HEK293 (cell line): ENCODE results near the gene CD79A.

Experiments
- BCL6B ChIP-seq: fragments of 450-650 bp; formaldehyde crosslinking; IDR thresholded peaks from 2 replicates; pipeline ENCODE4 v1.5.1; 2017; ENCODE audit warnings: missing biosample characterization, missing genetic modification characterization
- GLI2 ChIP-seq: fragments of 450-650 bp; formaldehyde crosslinking; IDR thresholded peaks from 2 replicates; pipeline ENCODE4; 2017; ENCODE audit warnings: missing biosample characterization, missing genetic modification characterization, low read depth, borderline replicate concordance
- HIC1 ChIP-seq: fragments of 450-650 bp; formaldehyde crosslinking; IDR thresholded peaks from 2 replicates; pipeline ENCODE4 v1.5.1; 2016; ENCODE audit warnings: missing biosample characterization, missing genetic modification characterization
- KLF17 ChIP-seq: fragments of 450-650 bp; formaldehyde crosslinking; IDR thresholded peaks from 2 replicates; pipeline ENCODE4 v1.5.1; 2016; ENCODE audit warnings: missing biosample characterization, missing genetic modification characterization
- KLF9 ChIP-seq: fragments of 450-650 bp; formaldehyde crosslinking; IDR thresholded peaks from 2 replicates; pipeline ENCODE4 v1.5.1; 2016; ENCODE audit warnings: missing biosample characterization, missing genetic modification characterization, low read depth
- MYNN ChIP-seq: fragments of 450-650 bp; formaldehyde crosslinking; IDR thresholded peaks from 2 replicates; pipeline ENCODE4 v1.5.1; 2016; ENCODE audit warnings: missing biosample characterization, missing genetic modification characterization, borderline replicate concordance
- SP7 ChIP-seq: fragments of 450-650 bp; formaldehyde crosslinking; IDR thresholded peaks from 2 replicates; pipeline ENCODE4 v1.5.1; 2016; ENCODE audit warnings: missing biosample characterization, missing genetic modification characterization
- TCF7L2 ChIP-seq: IDR thresholded peaks from 2 replicates; pipeline ENCODE4 v1.6.1; 2011; ENCODE audit warnings: low read depth, mild to moderate bottlenecking, inconsistent platforms, low read length, moderate library complexity, borderline replicate concordance
- ZBTB11 ChIP-seq: fragments of 450-650 bp; formaldehyde crosslinking; conservative IDR thresholded peaks from 2 replicates; pipeline ENCODE4 v1.5.1; 2016; ENCODE audit warnings: low read depth, missing biosample characterization, missing genetic modification characterization
- ZBTB7A ChIP-seq: fragments of 450-650 bp; formaldehyde crosslinking; IDR thresholded peaks from 2 replicates; pipeline ENCODE4 v1.5.1; 2016; ENCODE audit warnings: low read depth, missing biosample characterization, missing genetic modification characterization
- ZNF140 ChIP-seq: fragments of 450-650 bp; formaldehyde crosslinking; IDR thresholded peaks from 2 replicates; pipeline ENCODE4 v1.5.1; 2016; ENCODE audit warnings: missing biosample characterization, missing genetic modification characterization
- ZNF146 ChIP-seq: fragments of 450-650 bp; formaldehyde crosslinking; IDR thresholded peaks from 2 replicates; pipeline ENCODE4 v1.5.1; 2016; ENCODE audit warnings: missing biosample characterization, missing genetic modification characterization
- ZNF16 ChIP-seq: fragments of 450-650 bp; formaldehyde crosslinking; IDR thresholded peaks from 2 replicates; pipeline ENCODE4 v1.5.1; 2016; ENCODE audit warnings: low read depth, missing biosample characterization, missing genetic modification characterization
- ZNF2 ChIP-seq: fragments of 450-650 bp; formaldehyde crosslinking; IDR thresholded peaks from 2 replicates; pipeline ENCODE4 v1.5.1; 2016; ENCODE audit warnings: missing biosample characterization, missing genetic modification characterization
- ZNF274 ChIP-seq, 2 experiments: fragments of 200-500 bp in 1 of 2; fragments of 450-650 bp in 1 of 2; sonication (Bioruptor generic) in 1 of 2; formaldehyde crosslinking in 1 of 2; IDR thresholded peaks; 2 replicates each; pipeline versions ENCODE4 v1.5.1 to v1.6.1; 2014 to 2016; ENCODE audit warnings: borderline replicate concordance in 1 of 2, inconsistent platforms in 1 of 2, low read length in 1 of 2, missing biosample characterization in 1 of 2, missing genetic modification characterization in 1 of 2
- ZNF280C ChIP-seq: fragments of 450-650 bp; formaldehyde crosslinking; IDR thresholded peaks from 2 replicates; pipeline ENCODE4 v1.5.1; 2016; ENCODE audit warnings: missing biosample characterization, missing genetic modification characterization
- ZNF324 ChIP-seq: fragments of 450-650 bp; formaldehyde crosslinking; IDR thresholded peaks from 2 replicates; pipeline ENCODE4 v1.5.1; 2016; ENCODE audit warnings: missing biosample characterization, missing genetic modification characterization
- ZNF350 ChIP-seq: fragments of 450-650 bp; formaldehyde crosslinking; IDR thresholded peaks from 2 replicates; pipeline ENCODE4 v1.5.0; 2017; ENCODE audit warnings: missing biosample characterization, mild to moderate bottlenecking, missing genetic modification characterization
- ZNF449 ChIP-seq: fragments of 450-650 bp; formaldehyde crosslinking; IDR thresholded peaks from 2 replicates; pipeline ENCODE4 v1.5.1; 2017; ENCODE audit warnings: missing biosample characterization, mild to moderate bottlenecking, missing genetic modification characterization, moderate library complexity
- ZNF558 ChIP-seq: fragments of 450-650 bp; formaldehyde crosslinking; IDR thresholded peaks from 2 replicates; pipeline ENCODE4 v1.5.1; 2016; ENCODE audit warnings: missing biosample characterization, missing genetic modification characterization
- ZNF621 ChIP-seq: fragments of 450-650 bp; formaldehyde crosslinking; IDR thresholded peaks from 2 replicates; pipeline ENCODE4 v1.5.1; 2017; ENCODE audit warnings: missing biosample characterization, missing genetic modification characterization
- ZNF623 ChIP-seq: fragments of 450-650 bp; formaldehyde crosslinking; IDR thresholded peaks from 2 replicates; pipeline ENCODE4 v1.5.1; 2016; ENCODE audit warnings: missing biosample characterization, missing genetic modification characterization
- ZNF660 ChIP-seq: fragments of 450-650 bp; IDR thresholded peaks from 2 replicates; pipeline ENCODE4 v1.5.1; 2018; ENCODE audit warnings: missing biosample characterization, mild to moderate bottlenecking, missing genetic modification characterization
- ZNF664 ChIP-seq: fragments of 450-650 bp; formaldehyde crosslinking; IDR thresholded peaks from 2 replicates; pipeline ENCODE4 v1.5.1; 2016; ENCODE audit warnings: missing biosample characterization, missing genetic modification characterization
- ZNF704 ChIP-seq: fragments of 450-650 bp; formaldehyde crosslinking; IDR thresholded peaks from 2 replicates; pipeline ENCODE4 v1.5.1; 2016; ENCODE audit warnings: missing biosample characterization, missing genetic modification characterization

Gene CD79A

GRCh38 chr19:41883821-41884733 is 7.0 kb downstream of the CD79A start (continued):
- peak; percentile 95 for TF ChIP-seq ZNF660 (tag by site-specific recombination)
- TF ChIP-seq GLI2 (tag by site-specific recombination), result no peak
- TF ChIP-seq ZNF280C (tag by site-specific recombination), result no peak
- peak; percentile 30; the same call in 1 of the 2 replicates for TF ChIP-seq ZNF449 (tag by site-specific recombination)
- TF ChIP-seq ZBTB11 (tag by site-specific recombination), result peak; percentile 89
- no peak for TF ChIP-seq ZNF16 (tag by site-specific recombination)
- TF ChIP-seq ZNF664, result no peak; the same call in 1 of the 2 replicates
- TF ChIP-seq ZNF623 (tag by site-specific recombination), result peak; percentile 20; the same call in 1 of the 2 replicates
- TF ChIP-seq ZNF2 (tag by site-specific recombination), result peak; percentile 88
- no peak for TF ChIP-seq ZNF558 (tag by site-specific recombination)
- TF ChIP-seq ZBTB7A (tag by site-specific recombination), result peak; percentile 79
- no peak for TF ChIP-seq HIC1 (tag by site-specific recombination)
- TF ChIP-seq ZNF146 (tag by site-specific recombination), result peak; percentile 1; the same call in 1 of the 2 replicates
- no peak for TF ChIP-seq MYNN
- TF ChIP-seq KLF17 (tag by site-specific recombination), result peak; percentile 98
- no peak for TF ChIP-seq ZNF704 (tag by site-specific recombination)
- no peak for TF ChIP-seq ZNF274 (IDR thresholded peaks at IDR 0.05; ENCODE audit: low read length)
- TF ChIP-seq ZNF274 (tag by site-specific recombination; IDR thresholded peaks at IDR 0.05; ENCODE audit: borderline replicate concordance), result no peak
- no peak for TF ChIP-seq ZNF621
- TF ChIP-seq SP7 (tag by site-specific recombination), result peak; percentile 95
- TF ChIP-seq ZNF350 (tag by site-specific recombination), result no peak
- TF ChIP-seq ZNF140 (tag by site-specific recombination), result no peak
- TF ChIP-seq ZNF324 (tag by site-specific recombination), result peak; percentile 98
- TF ChIP-seq TCF7L2, result no peak
- TF ChIP-seq BCL6B (tag by site-specific recombination), result no peak
- TF ChIP-seq KLF9 (tag by site-specific recombination), result peak; percentile 90
